PFSK-1 (cell line): ENCODE results near the gene CIAO2B.

Experiments
- POLR2AphosphoS5 ChIP-seq: IDR thresholded peaks from 2 replicates; pipeline ENCODE4 v1.6.1; 2012; ENCODE audit warnings: low read depth, mild to moderate bottlenecking, control low read depth, low read length, moderate library complexity
- REST ChIP-seq, 2 experiments: IDR thresholded peaks; 2 replicates each; pipeline versions ENCODE4 v1.6.1 to v1.8.0; 2011 to 2012; ENCODE audit warnings: low read depth in 2 of 2, low read length in 2 of 2, control low read depth in 1 of 2, inconsistent platforms in 1 of 2, mild to moderate bottlenecking in 1 of 2, moderate library complexity in 1 of 2; ENCODE audit not compliant: insufficient read depth in 1 of 2

- no peak for TF ChIP-seq REST (IDR thresholded peaks at IDR 0.05; ENCODE audit: insufficient read depth in 1 of 2, low read depth in 2 of 2, low read length in 2 of 2)
- TF ChIP-seq POLR2AphosphoS5 = no peak
These were observed 26.1 kb downstream of the CIAO2B start for GRCh38 chr16:66908116-66908515.
